Bronchus fibroblast of lung (primary cell): Measurements from ENCODE around the gene RPRD2. TPM values are rescaled to one million over a fixed set of nuclear protein-coding genes. Genes with fewer than 3 reads are reported as not detected.

ENCODE experiments used
- total RNA-seq: library from RNA; depleted of rRNA; stranded (reverse); fragments of >200 nt; gene quantifications from 2 replicates; pipeline ENCODE4 v1.2.3, GENCODE V29; 2015

Gene RPRD2
- total RNA-seq: 6.8 and 8.2 TPM in 2 replicates

DNA sequence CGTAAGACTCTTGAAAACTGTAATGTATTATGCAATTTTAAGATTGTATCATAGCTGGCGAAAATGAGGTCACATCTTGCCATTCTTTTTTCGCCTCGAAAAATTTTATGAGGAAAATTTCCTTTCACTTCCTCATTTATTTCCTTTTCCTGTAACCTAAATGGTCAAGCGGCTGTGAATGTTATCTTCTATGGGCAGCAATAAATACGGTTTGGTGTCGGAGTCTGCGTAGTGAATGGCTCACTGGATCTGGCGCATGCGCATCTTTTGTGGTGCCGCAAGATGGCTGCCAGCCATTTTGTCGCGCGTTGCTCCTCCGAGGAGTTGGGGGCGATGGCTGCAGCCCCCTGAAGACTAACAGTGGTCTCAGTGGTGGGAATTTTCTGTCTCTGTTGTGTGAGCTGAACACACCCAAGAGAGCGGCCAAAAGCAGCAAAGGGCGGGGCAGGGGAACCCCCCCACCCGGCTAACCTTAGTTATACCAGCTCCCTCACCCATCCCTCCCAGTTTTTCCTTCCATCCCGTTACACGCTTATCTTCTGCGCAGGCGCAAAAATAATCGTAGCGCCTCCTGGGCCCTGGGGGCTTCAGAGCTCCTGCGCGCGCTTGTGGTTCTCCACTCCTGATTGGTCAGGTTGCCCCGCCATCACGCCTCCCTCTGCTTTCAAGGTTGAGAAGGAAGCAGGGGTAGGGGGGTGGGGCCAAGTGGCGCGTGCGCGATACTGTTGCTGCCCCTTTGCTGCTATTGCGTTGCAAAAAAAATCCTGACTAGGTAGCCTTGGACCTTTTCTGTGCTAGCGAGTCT lies at the start of gene RPRD2:
RPRD2 (plus strand) TSS at position 722 of the 805 bp plus-strand sequence. CDS start 568 bp downstream, outside the sequence.

DNA sequence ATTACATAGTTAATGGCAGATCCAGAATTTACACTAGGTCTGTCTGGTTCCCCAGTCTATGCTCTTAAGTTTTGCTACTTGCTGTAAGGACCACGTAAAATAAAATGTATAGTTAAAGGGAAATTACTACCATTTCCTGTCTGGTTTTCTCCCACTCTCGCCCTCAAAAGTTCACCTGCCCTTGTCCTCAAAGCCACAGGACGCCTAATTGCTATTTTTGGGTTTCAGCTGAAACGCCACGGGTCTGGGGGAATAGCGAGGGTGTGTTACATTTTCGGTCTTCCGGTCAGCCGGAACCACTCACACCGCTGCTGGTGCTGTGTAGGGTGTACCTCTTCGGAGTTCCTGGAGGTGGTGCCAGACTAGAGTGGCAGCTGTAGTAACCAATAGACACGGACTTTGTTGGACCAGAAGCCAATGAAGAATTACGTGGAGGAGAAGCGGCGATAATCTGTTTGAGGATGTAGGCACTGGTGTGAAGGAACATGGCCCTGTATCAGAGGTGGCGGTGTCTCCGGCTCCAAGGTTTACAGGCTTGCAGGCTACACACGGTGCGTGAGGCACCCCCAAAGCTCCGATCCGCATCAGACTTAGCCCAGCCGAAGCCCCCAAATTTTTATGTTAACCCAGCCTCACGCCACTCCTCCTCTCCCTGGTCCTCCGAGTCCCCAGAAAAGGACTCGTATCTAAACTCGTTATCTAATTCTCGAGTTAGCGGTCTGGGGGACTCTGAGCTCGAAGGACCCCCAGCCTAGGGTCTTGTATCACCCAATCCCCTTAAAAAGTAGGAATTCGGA lies 123.2 kb downstream of the RPRD2 start, which contains the start of gene TARS2:
TARS2 (plus strand) TSS at position 454 of the 797 bp plus-strand sequence; CDS start at position 486, 32 bp downstream.

GRCh38 chr1:150507912-150508864 lies 144.2 kb downstream of the RPRD2 start, which contains the start of gene ECM1:
ECM1 (plus strand) TSS chr1:150508109; CDS start chr1:150508210, 101 bp downstream.

DNA sequence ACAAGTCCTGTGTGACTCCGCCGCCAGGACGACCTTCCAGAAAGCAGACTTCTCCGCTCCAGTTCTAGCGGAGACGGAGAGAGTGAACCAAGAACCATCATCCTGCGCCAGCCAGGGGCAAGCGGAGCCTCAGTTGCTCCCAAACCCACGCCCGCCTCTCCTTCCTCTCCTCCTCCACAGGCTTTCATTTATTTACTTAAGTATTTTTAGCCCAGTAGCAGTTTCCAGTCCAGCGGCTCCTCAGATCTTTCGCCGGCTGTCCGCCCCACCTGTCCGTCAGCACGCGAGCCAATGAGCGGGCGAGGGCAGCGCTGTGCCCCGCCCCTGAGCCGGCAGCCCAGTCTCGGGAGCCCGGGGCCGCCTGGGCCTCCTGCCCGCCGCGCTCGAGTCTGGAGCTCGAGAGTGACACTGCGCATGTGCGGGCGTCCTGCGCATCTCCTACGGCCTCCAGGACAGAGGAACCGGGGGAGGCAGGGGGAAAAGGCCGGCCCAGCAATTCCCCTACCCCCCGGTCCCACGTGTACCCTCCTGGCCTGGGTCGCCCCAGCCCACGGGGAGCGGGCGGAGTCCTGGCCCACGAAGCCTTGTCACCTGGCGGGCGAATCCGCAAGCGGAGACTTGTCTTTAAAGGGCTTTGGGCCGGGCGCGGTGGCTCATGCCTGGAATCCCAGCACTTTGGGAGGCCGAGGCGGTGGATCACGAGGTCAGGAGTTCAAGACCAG lies 151.5 kb downstream of the RPRD2 start, which contains the start of gene FALEC:
FALEC (plus strand) TSS at position 425 of the 722 bp plus-strand sequence.

Other genes starting within 250 kb of the RPRD2 start
- gene PLEKHO1, start 214.2 kb upstream of the RPRD2 start, total RNA-seq: 52.3 and 57.8 TPM in 2 replicates
- 25.3 and 31.3 TPM in 2 replicates for gene ANP32E, start 128.0 kb upstream of the RPRD2 start, total RNA-seq
- gene CA14, start 106.4 kb upstream of the RPRD2 start, total RNA-seq: not detected in 2 replicates
- gene APH1A, start 95.1 kb upstream of the RPRD2 start, total RNA-seq: 109 and 111 TPM in 2 replicates
- 5.5 and 9.5 TPM in 2 replicates for gene C1orf54, start 91.4 kb upstream of the RPRD2 start, total RNA-seq
- gene CIART, start 81.6 kb upstream of the RPRD2 start, total RNA-seq: 0.74 and 1.0 TPM in 2 replicates
- gene MRPS21, start 70.3 kb upstream of the RPRD2 start, total RNA-seq: 74.6 and 85.2 TPM in 2 replicates
- gene PRPF3, start 42.6 kb upstream of the RPRD2 start, total RNA-seq: 28.4 and 29.8 TPM in 2 replicates
- gene TARS2, start 123.3 kb downstream of the RPRD2 start, total RNA-seq: 22.0 and 27.2 TPM in 2 replicates
- gene ECM1, start 144.0 kb downstream of the RPRD2 start, total RNA-seq: 44.2 and 44.6 TPM in 2 replicates
- not detected in 2 replicates for gene FALEC, start 151.6 kb downstream of the RPRD2 start, total RNA-seq
- gene ADAMTSL4, start 185.3 kb downstream of the RPRD2 start, total RNA-seq: 23.5 and 25.6 TPM in 2 replicates
- gene MCL1, start 215.5 kb downstream of the RPRD2 start, total RNA-seq: 119 and 137 TPM in 2 replicates